HG03460 (cell line): Measurements from ENCODE around the gene KCNN1.

Experiments
- ATAC-seq: cut with Tn5 transposase; IDR thresholded peaks from one replicate; pipeline ENCODE4 v1.9.1; 2021; ENCODE audit not compliant: unreplicated experiment

KCNN1 gene

DNA sequence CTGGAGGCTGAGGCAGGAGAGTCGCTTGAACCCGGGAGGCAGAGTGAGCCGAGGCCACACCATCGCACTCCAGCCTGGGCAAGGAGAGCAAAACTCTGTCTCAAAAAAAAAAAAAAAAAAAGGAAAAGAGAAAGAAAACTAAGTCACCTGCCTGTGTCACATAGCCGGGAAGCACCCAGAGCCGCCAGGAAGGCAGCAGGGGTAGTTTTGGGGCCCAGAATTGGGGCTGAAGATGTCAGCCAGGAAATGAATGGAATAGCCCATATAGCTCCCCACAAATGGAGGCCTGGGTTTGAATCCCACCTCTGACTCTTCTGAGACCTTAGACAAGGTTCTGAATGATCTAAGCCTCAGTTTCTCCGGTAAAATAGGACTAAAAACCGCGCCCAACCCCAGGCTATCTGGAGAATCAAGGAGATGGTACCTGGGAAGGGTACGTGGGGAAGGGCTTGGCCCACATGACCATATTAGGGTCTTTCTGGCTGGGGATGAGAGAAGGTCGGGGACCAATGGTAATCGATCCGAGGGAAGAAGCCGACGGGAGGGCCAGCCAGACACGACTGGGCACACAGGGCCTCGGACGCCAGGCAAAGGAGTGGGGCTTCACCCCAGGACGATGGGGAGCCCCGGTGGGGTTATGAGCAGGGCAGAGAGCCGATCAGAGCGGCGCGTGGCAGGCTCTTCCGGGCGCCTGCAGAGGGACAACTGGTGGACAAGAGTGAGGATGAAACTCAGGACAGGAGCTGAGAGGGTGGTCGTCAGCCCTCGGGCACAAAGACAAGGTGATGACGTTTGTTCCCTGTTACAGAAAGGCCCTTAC lies 19.7 kb upstream of the KCNN1 start:
- ATAC-seq: peak; percentile 38

DNA sequence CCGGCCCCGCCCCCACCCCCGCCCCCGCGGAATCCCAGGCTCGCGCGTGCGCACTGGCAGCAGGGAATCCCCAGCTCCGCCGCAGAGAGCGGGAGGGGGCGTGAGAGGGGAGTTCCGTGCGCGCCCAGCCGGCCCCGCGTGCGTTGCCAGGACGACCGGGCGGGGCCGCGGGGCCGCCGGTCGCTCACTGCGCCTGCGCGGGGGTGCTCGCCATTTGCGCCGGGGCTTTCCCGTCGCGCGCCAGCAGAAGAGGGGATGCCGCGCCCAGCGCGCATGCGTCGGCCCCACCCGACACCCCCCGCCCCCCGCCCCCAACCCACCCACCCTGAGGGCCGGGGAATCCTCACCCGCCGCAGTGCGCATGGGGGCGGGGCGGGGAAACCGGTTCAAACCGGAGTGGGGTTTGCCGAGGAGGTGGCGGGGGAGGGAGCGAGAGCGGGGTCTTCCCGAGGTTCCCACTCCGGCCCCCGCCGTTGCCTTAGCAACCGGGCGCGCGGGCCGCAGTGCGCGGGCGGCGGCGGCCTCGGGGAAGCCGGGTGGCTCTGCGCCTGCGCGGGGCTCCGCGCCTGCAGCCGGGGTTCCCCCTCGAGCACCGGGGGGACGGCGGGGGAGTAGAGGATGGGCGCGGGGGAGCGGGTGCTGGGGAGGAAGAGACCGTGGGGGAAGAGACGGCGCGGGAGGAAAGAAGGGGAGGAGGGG lies 18.9 kb upstream of the KCNN1 start:
- peak; percentile 33 for ATAC-seq

DNA sequence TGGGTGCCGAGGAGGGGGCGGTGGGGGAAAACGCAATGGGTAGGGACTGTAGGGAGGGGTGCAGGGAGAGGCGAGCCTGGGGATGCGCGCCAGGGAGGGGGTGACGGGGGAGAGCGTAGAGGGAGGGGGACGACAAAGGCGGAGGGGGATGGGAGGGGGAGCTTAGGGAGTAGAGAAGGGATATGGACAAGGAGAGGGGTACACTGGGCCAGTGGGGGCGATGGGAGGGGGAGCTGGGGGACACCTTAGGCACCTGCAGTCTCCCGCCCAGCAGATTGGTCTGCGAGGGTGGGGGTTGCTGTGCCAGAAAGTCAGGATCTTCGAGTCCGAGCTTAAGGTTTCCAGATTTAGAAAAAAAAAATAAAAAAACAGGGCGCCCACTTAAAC lies 18.4 kb upstream of the KCNN1 start:
- ATAC-seq: no peak

DNA sequence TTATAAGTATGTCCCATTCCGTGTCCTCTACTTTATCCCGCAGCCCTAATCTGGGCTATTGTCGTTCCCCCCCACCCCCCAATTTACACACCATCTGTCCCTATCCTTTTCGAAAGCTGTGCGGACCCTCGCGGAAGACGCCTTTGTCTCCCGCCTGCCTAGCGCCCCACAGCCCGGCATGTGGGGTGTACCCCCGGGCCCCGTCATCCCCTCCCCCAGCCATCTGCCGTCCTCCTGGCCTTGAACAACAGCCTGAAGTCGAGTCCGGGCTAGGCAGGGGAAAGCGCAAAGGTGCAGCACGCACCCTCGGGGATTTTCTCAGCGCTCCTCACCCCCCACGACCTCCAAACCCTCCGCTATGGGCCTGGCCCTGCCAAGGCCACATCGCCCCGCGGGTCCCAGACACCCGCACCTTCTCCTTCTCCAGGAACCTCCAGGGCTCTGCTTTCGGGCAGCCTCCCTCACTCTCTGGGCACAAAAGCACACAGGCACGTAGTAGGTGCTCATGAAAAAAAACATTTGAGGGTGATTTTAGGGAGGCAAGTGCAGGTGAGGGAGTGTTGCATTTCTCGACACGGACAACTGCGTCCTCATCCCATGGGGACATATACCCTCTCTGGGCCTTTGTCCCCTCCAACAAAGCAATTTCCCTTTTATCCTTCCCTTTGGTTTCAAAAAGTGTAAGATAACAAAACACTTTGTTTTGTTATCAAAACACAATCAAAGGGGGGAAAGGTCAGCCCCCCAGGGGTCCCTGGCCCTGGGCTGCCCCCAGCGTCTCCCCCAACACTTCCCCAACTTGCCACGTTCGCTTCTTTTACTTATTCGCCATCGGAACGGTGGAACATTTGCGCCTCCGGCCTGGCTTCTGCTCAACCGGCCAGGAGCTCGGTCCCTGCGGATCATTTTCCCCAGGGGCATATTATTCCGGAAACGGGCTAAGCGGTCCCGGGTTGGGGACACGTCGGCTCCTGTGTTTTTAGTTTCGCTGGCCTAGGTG lies 17.7 kb upstream of the KCNN1 start:
- no peak for ATAC-seq

DNA sequence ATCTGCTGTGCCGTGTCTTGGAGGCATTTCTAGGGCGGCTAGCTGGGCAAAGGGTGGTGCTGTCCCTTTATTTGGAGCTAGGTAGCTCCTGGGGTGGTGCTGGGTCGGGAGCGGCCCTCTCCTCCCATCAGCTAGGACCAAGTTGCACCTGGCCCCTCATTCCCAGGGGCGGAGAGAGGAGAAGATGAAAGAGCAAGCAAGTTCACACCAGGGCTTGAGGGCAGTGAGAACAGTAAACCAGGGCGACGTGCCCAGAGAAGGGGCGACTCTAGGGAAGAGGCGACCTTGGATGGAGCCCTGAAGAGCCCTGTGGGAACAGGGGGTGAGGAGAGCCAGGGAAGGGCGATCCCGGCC lies 17.0 kb upstream of the KCNN1 start:
- ATAC-seq: no peak

DNA sequence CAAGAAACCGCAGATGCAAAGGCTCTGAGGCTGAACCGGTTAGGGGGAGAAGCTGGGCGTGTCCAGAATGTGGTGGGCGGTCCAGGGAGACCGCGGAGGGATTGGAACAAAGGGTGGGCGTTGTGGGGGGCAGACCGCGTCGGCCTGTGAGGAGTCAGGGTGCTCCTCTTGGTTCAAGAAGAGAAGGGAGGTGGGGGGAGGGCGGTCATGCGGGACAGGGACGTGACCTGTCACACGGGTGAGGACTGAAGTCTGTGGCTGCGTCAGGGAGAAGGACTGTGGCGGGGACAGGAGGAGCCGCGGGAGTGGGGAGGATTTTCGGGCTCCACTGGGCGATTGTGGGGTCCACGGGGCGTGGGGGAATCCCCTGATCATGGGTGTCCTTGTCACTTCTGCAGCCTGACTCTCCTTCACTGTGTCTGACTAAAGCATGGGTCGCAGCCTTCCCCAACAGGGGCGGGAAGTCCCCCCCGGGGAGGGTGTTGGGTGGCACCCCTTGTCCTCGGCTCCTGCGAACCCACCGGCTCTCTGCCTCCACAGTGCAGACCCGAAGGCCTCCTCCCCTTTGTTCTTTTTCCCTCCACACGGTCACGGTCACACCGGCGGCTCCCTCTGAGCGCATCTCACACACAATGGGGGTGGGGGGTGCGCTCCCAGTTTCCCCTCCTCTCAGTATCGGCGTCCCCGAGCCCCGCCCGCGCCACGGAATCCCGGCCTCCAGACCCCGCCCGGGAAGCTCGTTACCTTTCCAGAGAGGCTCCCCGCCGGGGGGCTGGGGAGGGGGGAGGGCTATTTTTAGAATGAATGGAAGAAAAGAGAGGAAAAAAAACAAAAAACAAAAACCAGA lies 16.4 kb upstream of the KCNN1 start:
- ATAC-seq: no peak

DNA sequence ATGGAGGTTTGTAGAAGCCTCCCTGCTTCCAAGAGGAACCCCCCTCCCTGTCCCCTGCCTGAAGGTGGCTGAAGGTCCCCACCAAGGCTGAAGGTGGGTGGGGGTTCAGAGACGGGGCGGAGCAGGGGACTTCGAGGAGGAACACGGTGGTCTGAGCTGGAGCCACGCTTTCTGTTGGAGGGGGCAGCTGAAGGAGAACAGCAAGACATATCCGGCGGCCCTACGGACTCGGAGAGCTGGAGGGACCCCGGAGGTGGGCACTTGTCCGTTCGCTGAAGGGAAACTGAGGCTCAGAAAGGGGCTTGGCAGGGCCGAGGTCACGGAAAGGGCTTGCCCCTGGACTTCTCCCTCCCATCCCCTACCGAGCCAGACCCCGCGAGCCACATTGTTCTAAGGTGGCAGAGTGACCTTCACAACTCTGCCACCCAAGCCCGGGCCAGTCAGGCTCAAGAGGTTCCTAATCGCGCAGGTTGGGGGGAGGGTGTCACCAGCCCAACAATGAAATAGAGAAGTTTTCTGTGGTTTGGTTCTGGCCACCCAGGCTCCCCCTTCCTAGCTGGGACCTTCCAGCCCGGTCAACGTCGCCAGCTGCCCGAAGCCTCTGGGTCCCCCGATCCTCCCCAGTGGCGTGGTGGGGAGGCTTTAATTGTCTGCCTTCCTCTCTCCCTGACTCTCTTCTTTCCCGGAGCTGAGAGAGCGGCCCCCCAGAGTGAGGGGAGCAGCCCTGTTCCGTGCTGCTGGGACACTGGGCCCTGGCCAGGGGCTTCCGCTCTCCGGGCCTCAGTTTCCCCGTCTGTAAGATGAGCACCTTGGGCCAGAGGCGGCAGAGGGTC lies 15.5 kb upstream of the KCNN1 start:
- ATAC-seq: no peak

DNA sequence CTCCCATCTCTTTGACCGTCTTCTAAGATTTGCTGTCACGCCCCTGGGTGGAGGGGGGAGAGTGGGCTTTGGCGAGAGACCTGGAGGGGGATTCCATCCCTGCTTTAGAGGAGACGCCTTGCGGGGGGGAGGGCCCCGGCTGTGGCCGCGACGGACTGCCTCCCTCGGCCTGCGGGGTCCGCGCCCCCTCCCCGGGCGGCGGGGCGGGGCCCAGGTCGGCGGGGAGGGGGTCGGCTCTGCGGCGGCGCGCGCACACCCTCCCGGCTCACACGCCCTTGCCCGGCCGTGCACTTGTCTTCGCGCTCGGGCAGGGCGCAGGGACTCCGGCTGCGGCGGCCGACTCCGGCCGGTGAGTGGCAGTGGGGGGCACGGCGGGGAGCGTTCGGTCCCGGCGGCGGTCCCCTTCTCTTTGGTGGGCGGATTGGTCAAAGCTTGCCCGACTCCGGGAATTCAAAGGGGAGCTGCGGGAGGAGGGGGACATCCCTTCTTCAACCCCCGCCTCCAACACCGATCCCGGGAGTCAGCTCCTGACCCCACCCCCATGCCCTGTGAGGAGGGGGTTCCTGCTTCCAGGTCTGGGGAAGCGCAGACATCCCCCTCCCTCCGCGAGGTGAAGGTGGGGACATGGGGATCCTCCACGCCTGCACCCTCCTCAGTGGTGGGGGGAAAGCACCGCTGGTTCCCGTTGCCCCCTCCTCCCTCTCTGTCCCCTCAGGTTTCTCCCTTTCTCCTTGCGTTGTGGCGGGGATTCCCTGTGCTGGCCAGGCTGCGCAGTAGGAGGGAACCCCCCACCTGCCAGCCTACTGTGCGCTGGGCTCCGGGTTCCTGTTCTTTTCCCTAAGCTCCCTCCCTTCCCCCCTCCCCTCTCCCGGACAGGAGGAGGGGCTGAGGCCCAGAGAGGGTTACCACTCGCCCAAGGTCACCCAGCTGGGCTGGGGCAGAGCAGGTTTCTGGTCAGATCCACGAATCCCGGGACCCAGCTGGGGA lies 14.6 kb upstream of the KCNN1 start:
- ATAC-seq: no peak

DNA sequence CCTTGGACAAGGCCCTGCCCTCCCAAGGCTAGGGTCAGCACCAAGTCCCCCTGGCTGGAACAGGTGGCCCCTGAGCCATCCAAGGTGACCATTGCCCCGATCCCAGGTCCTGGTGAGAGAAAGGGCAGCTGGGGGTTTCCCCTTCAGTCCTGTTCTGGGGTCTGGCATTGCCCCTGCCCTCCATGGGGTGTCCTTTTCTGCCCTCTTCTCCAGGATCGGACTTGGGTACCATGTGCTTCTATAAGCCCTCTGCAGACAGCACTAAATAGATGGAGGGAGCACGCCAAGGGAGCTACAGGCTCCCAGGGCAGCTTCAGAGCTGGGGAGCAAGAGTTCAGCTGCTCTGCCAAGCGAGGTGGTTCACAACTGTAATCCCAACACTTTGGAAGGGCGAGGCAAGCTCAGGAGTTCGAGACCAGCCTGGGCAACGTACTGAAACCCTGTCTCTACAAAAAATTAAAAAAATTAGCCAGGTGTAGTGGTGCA lies 13.5 kb upstream of the KCNN1 start:
- ATAC-seq: no peak

DNA sequence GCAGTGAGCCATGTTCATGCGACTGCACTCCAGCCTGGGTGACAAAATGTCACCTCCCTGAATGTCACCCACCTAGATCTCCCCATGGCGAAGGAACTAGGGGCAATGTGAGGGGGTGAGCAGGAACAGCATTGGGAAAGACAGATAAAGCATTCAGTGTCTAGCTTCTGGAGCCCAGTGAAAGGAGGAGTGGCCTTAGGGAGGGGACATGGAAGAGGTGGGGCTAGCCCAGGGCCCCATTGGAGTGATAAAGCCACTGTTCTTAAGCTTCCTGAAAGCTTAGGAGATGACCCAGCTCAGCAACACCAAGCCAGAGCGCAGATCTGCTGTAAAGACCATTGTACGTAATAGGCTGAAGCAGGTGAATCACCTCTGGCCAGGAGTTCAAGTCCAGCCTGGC lies 13.0 kb upstream of the KCNN1 start:
- ATAC-seq: no peak

DNA sequence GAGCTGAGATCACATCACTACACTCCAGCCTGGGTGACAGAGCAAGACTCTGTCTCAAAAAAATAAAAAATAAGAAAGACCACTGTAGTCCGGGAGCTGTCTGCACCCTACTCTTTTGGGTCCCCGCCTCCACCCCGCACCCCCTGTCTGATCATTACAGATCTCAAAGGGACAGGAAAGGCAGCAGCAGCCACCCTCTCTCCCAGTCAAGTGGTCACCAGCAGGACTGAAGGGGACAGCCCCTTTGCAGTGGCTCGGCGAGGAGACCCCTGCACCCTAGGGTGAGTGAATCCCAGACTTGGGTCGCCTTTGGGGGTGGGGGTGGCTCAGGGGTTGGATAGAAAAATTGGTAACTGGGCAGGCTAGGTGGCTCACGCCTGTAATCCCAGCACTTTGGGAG lies 12.5 kb upstream of the KCNN1 start:
- no peak for ATAC-seq

DNA sequence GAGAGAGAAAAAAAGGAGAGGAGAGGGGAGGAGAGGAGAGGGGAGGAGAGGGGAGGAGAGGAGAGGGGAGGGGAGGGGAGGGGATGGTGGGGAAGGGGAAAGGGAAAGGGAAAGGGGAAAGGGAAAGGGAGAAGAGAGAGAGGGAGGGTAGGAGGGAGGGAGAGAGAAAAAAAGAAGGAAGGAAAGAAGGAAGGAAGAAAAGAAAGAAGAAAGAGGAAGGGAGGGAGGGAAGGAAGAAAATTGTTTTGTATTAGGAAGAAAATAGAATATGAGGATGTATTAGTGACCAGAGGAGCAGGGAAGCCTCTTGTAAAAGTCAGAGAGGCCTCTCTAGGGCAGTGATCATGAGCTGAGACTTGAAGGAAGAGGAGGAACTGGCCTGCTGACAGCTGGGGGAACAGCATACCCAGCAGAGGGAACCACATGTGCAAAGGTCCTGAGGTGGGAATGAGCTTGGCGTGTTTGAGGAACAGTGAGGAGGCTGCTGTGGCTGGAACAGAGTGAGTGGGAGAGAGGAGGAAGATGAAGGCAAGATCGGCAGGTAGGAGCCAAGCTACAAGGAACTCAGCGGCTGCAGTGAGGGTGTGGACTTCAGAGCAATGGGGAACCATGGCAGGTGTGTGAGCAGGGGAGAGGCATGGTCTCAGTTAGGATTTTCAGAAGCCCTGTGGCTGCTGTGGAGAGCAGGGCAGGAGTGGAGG lies 9.6 kb upstream of the KCNN1 start:
- no peak for ATAC-seq

DNA sequence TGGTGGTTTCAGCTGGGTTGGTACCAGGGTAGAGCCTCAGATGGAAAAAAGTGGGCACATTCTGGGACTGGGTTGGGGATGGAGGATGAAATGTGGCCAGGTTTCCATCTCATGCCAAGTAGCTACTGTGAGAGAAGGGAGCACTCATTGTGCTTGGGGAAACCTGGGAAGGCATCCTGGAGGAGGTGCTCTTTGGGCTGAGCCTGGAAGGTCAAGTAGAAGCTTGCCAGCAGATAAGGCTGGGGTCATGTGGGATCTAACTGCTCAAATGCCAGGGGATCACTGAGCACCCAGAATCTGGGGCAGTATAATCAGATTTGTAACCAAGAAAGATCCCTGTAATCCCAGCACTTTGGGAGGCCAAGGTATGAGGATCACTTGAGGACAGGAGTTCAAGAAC lies 9.0 kb upstream of the KCNN1 start:
- ATAC-seq: no peak

DNA sequence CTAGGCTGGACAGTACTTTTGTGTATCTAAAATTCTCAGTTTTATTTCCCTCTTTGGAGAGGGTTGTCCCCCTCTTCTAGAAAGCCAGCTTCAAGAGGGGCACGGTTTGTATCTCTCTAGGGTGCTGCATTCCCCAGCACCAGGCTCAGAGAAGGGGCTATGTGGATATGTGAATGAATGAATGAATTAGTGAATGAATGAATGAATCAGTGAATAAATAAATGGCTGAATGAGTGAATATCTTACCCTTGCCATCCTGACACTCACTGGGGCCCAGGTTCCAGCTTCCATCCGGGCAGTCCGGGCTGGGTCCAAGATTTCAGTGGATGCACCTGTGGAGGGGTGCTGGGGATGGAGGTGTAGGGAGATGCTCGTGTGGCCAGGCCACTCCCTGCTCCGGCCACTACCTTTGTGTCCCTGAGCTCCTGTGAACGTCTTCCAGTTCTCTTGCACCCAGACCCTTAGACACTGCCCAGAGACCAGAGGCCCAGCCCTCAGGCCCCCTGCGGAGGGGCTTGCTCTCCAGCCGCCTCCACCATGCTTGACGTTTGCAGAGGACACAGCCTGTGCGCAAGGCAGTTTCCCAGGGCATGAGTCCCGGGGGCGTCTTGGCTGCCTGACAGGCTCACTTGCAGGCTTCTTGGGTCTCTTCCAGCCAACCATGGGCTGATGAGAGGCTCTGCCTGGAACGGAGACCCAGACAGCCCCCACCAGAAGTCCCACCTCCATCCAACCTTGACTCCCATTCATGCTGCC lies 2.8 kb upstream of the KCNN1 start:
- ATAC-seq: no peak

DNA sequence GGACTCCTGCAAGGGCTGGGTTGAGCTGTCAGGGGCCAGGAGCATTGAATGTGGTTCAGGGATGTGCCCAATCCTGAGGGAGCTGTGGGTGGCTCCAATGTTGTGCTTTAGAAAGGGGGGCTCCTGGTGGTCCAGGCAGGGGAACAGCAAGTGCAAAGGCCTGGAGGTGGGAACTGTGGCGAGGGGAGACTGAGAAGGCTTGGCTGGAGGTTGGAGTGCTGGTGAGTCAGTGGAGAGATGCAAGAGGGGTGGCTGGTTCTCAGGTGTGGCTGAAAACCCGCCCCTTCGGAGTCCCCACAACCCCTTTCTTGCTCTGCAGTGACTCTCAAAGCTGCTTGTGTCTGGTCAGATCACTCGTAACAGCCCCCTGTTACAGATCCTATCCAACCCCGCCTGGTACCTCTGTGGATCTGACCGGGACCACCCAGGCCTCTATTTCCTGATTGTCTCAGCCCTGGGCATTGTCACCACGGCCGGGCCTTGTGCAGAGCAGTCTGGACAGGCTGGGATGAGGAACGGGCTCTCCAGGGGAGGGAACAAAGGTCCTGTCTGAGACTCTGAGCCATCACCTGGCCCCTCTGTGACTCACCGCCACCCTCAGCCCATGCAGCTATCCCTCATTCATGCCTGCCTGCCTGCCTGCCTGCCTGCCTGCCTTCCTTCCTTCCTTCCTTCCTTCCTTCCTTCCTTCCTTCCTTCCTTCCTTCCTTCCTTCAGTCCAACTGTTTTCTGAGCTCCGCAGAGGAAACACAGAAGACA lies 1.4 kb upstream of the KCNN1 start:
- no peak for ATAC-seq

DNA sequence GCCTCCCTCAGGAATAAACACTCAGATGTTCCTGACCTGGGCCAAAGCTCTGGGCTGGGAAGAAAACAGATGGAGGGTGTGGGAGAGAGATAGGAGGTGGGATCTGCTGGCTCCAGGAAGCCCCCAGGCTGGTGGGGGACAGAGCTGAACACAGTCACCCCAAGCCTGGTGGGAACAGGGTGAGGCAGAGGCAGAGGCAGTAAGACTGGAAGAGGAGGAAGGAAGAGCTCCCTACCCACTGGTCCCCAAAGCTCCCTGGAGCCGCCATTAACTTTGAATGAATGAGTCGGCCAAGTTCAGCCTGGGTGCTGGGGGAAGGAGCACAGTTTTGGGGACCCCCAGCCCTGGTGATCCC lies 801 bp upstream of the KCNN1 start:
- ATAC-seq: no peak
